Pancreas (tissue), 10 donors: ENCODE measurements around the gene ATRNL1. TPM values are rescaled to one million over a fixed set of nuclear protein-coding genes. Genes with fewer than 3 reads are reported as not detected.

ENCODE experiments used
- ATAC-seq, 4 donors: fragments of 200-7000 bp; cut with Tn5 transposase; one replicate each; pipeline versions ENCODE4 v1.8.0 to v1.9.1; 2020; ENCODE audit warnings: mild to moderate bottlenecking in 4 of 4, moderate library complexity in 4 of 4
- DNase-seq, 6 donors: peaks; one replicate each; pipeline ENCODE4 v3.0.0-alpha.2; 2020
- FAIRE-seq: peaks from 2 replicates; lab custom pipeline; 2012; peaks lifted over from hg19 to GRCh38; lab: Jason Lieb, UNC
- H3K27ac ChIP-seq, 4 donors: fragments of 200-600 bp; sonication (generic); 1 replicate in 3 of 4; 2 replicates in 1 of 4; pipeline versions ENCODE4 v1.5.0 to v1.8.0; 2020
- H3K27me3 ChIP-seq, 4 donors: fragments of 200-600 bp; one replicate each; pipeline ENCODE4 v1.8.0; 2021
- H3K36me3 ChIP-seq, 3 donors: fragments of 200-600 bp; sonication (generic) in 1 of 3; one replicate each; pipeline versions ENCODE4 v1.5.0 to v1.8.0; 2020 to 2021
- H3K4me1 ChIP-seq, 3 donors: fragments of 200-600 bp; one replicate each; pipeline ENCODE4 v1.8.0; 2021
- H3K4me3 ChIP-seq, 4 donors: fragments of 200-600 bp; sonication (generic) in 2 of 4; one replicate each; pipeline versions ENCODE4 v1.5.0 to v1.8.0; 2020 to 2021
- H3K9me3 ChIP-seq, 4 donors: fragments of 200-600 bp; one replicate each; pipeline ENCODE4 v1.8.0; 2021
- WGBS, 2 donors: extraction: QIAGEN DNeasy Blood & Tissue Kit; methylation state at CpG; one replicate each; pipeline ENCODE4 v1.1.7; 2013; 5-methylcytosine and 5-hydroxymethylcytosine counted together
- intact Hi-C, 3 donors: fragments of 100-400 bp; cut with DNase I; formaldehyde crosslinking; loops; one replicate each; pipeline versions ENCODE4 v1.11.1 to v1.14.2; 2022
- polyA plus RNA-seq, 2 donors: library from polyadenylated mRNA; stranded (reverse); fragments of 200-250 nt; gene quantifications; one replicate each; pipeline ENCODE4 v1.2.3, GENCODE V29; 2013
- total RNA-seq, 6 donors: library from RNA; stranded (reverse); fragmentation: NEBNext Ultra II Directional in 4 of 6; extraction: Animal tissue kit (Norgen Biotek cat#: 25700) in 4 of 6; gene quantifications; one replicate each; pipeline versions ENCODE4 v1.2.1 to v1.2.4, GENCODE V29; 2021 to 2023
- TF ChIP-seq, protein P1 (sequence below), 4 donors: fragments of 200-600 bp; sonication (generic) in 3 of 4; IDR thresholded peaks; one replicate each; pipeline versions ENCODE4 v1.5.0 to v1.8.0; 2021; ENCODE audit warnings: antibody characterized with exemption in 4 of 4
- donor health status: healthy with polysubstance abuse.
- donor health status: DM: no; HTN: no; CAD: no; lungs with moderate emphysema.
- donor health status: DM: no; HTN: no; CAD: no.
- donor health status: control.
- donor health status: control.
- donor health status: Bipolar disorder and iron deficiency.
- donor health status: DM: yes; HTN: yes; CAD: no.
- donor health status: DM: no; HTN: no; CAD: no.
- donor health status: DM: no; HTN: no; CAD: no.
- donor health status: DM: yes; HTN: yes; CAD: no.

The ATRNL1 gene
- total and polyA plus RNA-seq, 8 donors = 0.91 to 5.7 (median 3.9) TPM

GRCh38 chr10:115988380-115988779 is 895.2 kb downstream of the ATRNL1 start:
- DNase-seq (no peak), ATAC-seq (no peak), FAIRE-seq (no peak)
- Histone ChIP-seq H3K36me3 (no peaks in the 10 kb centered on the region), H3K4me1 (no peaks in the 10 kb centered on the region), H3K27ac (no peak overlapping the region), H3K27me3 (no peaks in the 10 kb centered on the region), H3K4me3 (no peak overlapping the region), H3K9me3 (no peaks in the 10 kb centered on the region)
- TF ChIP-seq, protein P1, sequence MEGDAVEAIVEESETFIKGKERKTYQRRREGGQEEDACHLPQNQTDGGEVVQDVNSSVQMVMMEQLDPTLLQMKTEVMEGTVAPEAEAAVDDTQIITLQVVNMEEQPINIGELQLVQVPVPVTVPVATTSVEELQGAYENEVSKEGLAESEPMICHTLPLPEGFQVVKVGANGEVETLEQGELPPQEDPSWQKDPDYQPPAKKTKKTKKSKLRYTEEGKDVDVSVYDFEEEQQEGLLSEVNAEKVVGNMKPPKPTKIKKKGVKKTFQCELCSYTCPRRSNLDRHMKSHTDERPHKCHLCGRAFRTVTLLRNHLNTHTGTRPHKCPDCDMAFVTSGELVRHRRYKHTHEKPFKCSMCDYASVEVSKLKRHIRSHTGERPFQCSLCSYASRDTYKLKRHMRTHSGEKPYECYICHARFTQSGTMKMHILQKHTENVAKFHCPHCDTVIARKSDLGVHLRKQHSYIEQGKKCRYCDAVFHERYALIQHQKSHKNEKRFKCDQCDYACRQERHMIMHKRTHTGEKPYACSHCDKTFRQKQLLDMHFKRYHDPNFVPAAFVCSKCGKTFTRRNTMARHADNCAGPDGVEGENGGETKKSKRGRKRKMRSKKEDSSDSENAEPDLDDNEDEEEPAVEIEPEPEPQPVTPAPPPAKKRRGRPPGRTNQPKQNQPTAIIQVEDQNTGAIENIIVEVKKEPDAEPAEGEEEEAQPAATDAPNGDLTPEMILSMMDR (IDR thresholded peaks at IDR 0.05) = no peak
- intact Hi-C loops = no loop called here
- WGBS, 2 donors = 90 to 93% methylated on average over 3 of the region's 3 CpGs

- H3K9me3 ChIP-seq = no peaks in the 10 kb centered on the region
- FAIRE-seq (no peak), ATAC-seq (no peak), DNase-seq (no peak)
- intact Hi-C loops = no loop called here
- 81 to 87% methylated on average over 3 of the region's 3 CpGs for WGBS, 2 donors
- TF ChIP-seq, protein P1 (IDR thresholded peaks at IDR 0.05) = no peak
- H3K36me3 ChIP-seq = no peaks in the 10 kb centered on the region
- H3K27ac ChIP-seq = no peak overlapping the region
- no peaks in the 10 kb centered on the region for H3K27me3 ChIP-seq
- no peaks in the 10 kb centered on the region for H3K4me1 ChIP-seq
- H3K4me3 ChIP-seq = no peak overlapping the region
These were observed 896.5 kb downstream of the ATRNL1 start for GRCh38 chr10:115989621-115990020.

- WGBS, 2 donors = 60 to 71% methylated on average over 5 of the region's 5 CpGs
- FAIRE-seq = no peak
These were observed 899.2 kb downstream of the ATRNL1 start for GRCh38 chr10:115992236-115992986.

DNA sequence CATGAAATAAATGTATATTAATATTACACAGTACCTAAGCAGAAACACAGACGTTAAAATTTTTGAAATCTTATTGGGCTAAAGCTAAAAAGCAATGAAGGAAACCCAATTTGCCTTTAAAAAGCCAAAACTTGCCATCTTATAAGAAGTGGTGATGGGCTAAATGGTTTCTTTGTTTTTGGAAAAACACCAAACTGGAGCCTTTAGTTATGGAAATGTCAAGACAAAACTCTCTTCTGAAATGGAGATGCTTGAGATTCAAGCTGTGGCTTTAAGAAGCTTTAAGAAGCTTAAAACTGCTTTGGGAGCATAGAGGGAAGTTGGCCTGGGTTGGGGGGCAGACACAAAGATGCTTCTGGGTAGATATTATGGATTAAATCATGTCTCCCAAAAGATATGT is 902.9 kb downstream of the ATRNL1 start:
- FAIRE-seq (no peak), DNase-seq (no peak), ATAC-seq (no peak)
- Histone ChIP-seq H3K9me3 (no peaks in the 10 kb centered on the region), H3K27me3 (no peaks in the 10 kb centered on the region), H3K36me3 (no peaks in the 10 kb centered on the region), H3K4me1 (no peaks in the 10 kb centered on the region), H3K27ac (no peak overlapping the region), H3K4me3 (no peak overlapping the region)
- WGBS, 2 donors = 40 to 56% methylated on average over 1 of the region's 1 CpG
- intact Hi-C loops = no loop called here
- TF ChIP-seq, protein P1 (IDR thresholded peaks at IDR 0.05) = no peak

More at GRCh38 chr10:115992236-115992986, 899.2 kb downstream of the ATRNL1 start:
- DNase-seq (no peak), ATAC-seq (no peak)
- H3K27me3 ChIP-seq = no peaks in the 10 kb centered on the region
- no peaks in the 10 kb centered on the region for H3K36me3 ChIP-seq
- H3K9me3 ChIP-seq = no peaks in the 10 kb centered on the region
- intact Hi-C loops = no loop called here
- H3K4me1 ChIP-seq = no peaks in the 10 kb centered on the region
- H3K27ac ChIP-seq = no peak overlapping the region
- TF ChIP-seq, protein P1 (IDR thresholded peaks at IDR 0.05) = no peak
- no peak overlapping the region for H3K4me3 ChIP-seq

DNA sequence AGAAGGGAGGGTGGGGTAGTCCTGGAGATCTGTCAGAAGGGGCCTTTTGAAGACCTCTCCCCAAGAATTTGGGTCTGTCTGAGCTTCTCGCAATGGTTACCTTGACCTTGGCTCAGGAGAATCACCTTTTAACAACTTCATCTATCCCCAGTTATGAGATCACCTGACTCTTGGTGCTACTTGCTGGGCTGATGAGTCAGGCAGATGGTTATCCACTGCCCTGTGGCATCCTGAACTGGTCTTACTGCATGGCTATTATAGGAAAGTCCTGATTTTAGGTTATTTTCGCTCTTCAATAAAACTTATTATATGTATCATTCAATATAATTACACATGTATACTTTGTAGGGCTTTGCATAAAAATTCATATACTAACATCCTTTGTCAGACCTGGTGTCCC is 905.1 kb downstream of the ATRNL1 start:
- WGBS, 2 donors = 93 to 98% methylated on average over 2 of the region's 2 CpGs
- Histone ChIP-seq H3K4me3 (no peak overlapping the region), H3K4me1 (no peaks in the 10 kb centered on the region), H3K9me3 (no peaks in the 10 kb centered on the region), H3K36me3 (no peaks in the 10 kb centered on the region), H3K27ac (no peak overlapping the region), H3K27me3 (no peaks in the 10 kb centered on the region)
- TF ChIP-seq, protein P1 (IDR thresholded peaks at IDR 0.05) = no peak
- ATAC-seq = no peak
- no peak for DNase-seq
- intact Hi-C loops = no loop called here
- no peak for FAIRE-seq
